GM21423 (cell line): Measurements from ENCODE around the gene PTTG2.
"Not testable (repeated sequence)": the region's sequence is repeated elsewhere in the genome, so short reads cannot be mapped to it uniquely, and the experiment has no call there.

Experiments
- ATAC-seq: cut with Tn5 transposase; IDR thresholded peaks from one replicate; pipeline ENCODE4 v1.9.1; 2021; ENCODE audit warnings: mild to moderate bottlenecking, moderate library complexity; ENCODE audit not compliant: unreplicated experiment

Gene PTTG2

GRCh38 chr4:37953620-37954293 lies 6.4 kb upstream of the PTTG2 start:
- no peak for ATAC-seq

GRCh38 chr4:37956941-37957340 lies 3.3 kb upstream of the PTTG2 start:
- no peak for ATAC-seq

DNA sequence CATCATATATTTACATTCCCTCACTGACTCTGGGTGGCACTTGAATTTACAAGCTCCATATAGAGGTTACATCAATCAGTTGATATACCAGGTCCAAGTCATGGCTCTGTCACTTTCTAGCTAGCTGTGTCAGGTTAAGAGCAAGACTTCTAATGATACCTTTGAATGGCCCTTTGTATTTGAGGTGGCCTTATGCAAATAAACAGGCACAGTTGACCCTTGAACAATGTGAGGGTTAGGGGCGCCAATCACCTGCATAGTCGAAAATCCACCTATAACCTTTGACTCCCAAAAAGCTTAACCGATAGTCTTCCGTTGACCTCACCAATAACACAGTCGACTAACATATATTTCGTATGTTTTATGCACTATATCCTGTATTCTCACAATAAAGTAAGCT lies 1.3 kb upstream of the PTTG2 start:
- no peak for ATAC-seq

DNA sequence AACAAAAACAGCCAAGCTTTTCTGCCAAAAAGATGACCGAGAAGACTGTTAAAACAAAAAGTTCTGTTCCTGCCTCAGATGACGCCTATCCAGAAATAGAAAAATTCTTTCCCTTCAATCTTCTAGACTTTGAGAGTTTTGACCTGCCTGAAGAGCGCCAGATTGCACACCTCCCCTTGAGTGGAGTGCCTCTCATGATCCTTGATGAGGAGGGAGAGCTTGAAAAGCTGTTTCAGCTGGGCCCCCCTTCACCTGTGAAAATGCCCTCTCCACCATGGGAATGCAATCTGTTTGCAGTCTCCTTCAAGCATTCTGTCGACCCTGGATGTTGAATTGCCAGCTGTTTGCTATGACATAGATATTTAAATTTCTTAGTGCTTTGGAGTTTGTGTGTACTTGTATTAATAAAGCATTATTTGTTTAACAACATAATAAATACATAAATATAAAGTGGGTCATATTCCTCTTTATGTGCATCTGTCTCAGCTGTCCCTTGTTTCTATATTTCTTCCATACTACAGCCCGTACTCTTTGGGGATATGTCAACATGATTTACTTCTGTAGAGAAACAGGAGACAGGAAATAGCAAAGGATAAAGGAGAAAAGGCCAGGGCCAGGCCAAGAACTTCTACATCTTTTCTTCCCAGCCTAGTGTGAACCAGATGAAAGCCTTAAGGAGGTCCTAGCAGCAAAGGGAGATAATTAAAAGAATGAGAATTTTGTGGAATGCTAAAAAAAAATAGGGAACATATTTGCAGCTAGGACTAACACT lies 667 bp downstream of the PTTG2 start:
- ATAC-seq = no peak

GRCh38 chr4:37964734-37965457 lies 4.7 kb downstream of the PTTG2 start:
- peak; percentile 77 for ATAC-seq

DNA sequence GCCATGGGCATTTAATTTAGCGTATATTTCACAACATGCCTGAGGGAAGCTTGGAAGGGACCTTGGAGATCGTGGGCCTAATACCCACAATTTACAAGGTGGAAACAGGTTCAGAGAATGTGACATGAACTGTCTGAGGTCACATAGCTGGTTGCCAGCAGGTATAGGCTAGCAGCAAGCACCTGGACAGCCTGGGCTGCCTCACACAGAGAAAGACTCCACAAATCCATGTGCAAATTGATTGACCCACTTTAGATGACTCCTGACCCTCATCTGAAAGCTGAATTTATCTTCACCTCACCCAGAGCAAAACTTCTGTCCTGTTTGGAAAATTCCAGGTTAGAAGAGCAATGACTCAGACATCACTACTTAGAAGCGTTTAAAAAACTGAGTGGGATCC lies 5.8 kb downstream of the PTTG2 start:
- no peak for ATAC-seq

- ATAC-seq = no peak
Measured at GRCh38 chr4:37967736-37968135, 7.5 kb downstream of the PTTG2 start.

DNA sequence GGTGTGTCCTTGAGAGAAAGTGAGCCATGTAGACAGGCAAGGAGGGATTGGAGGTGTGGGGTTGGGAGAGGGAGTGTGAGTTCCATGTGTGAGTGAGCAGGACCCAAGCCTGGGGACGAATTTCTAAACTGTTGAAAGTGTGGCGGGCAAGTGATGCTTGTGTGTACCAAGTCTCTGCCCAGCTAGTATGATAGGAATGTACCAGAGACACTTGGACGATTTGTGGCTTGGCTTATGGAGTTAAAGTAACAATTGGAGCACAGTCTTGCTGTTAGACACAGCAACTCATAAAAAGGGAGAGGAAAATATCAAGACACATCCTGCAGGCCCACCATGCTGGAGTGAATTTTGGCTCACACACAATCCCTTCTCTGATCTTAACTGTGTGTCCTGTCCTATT lies 8.5 kb downstream of the PTTG2 start:
- ATAC-seq = no peak

GRCh38 chr4:37970702-37971101 lies 10.5 kb downstream of the PTTG2 start:
- no peak for ATAC-seq

DNA sequence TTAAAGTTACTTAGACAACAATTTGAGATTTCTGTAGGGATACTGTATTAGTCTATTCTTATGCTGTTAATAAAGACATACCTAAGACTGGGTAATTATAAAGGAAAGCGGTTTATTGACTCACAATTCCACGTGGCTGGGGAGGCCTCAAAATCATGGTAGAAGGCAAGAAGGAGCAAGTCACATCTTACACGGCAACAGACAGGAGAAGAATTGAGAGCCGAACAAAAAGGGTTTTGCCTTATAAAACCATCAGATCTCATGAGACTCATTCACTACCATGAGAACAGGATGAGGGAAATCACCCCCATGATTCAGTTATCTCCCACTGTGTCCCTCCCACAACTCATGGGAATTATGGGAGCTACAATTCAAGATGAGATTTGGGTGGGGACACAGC lies 11.0 kb downstream of the PTTG2 start:
- ATAC-seq = no peak

GRCh38 chr4:37973441-37973840 lies 13.2 kb downstream of the PTTG2 start:
- no peak for ATAC-seq

DNA sequence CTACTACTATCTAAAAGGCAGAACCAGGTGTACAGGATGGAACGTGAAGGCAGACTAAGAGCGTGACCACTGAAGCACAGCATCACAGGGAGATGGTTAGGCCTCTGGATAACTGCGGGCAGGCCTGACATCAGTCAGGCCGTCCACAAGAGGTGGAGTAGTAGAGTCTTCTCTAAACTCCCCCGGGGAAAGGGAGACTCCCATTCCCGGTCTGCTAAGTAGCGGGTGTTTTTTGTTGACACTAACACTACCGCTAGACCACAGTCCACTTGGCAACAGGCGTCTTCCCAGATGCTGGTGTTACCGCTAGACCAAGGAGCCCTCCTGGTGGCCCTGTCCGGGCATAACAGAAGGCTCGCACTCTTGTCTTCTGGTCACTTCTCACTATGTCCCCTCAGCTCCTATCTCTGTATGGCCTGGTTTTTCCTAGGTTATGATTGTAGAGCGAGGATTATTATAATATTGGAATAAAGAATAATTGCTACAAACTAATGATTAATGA lies 15.2 kb downstream of the PTTG2 start:
- ATAC-seq = not testable (repeated sequence)

GRCh38 chr4:37976507-37976906 lies 16.3 kb downstream of the PTTG2 start:
- ATAC-seq = no peak

GRCh38 chr4:37976991-37977470 lies 16.8 kb downstream of the PTTG2 start:
- ATAC-seq = peak; percentile 80

- ATAC-seq = peak; percentile 65
Measured at GRCh38 chr4:37977471-37978247, 17.5 kb downstream of the PTTG2 start.

DNA sequence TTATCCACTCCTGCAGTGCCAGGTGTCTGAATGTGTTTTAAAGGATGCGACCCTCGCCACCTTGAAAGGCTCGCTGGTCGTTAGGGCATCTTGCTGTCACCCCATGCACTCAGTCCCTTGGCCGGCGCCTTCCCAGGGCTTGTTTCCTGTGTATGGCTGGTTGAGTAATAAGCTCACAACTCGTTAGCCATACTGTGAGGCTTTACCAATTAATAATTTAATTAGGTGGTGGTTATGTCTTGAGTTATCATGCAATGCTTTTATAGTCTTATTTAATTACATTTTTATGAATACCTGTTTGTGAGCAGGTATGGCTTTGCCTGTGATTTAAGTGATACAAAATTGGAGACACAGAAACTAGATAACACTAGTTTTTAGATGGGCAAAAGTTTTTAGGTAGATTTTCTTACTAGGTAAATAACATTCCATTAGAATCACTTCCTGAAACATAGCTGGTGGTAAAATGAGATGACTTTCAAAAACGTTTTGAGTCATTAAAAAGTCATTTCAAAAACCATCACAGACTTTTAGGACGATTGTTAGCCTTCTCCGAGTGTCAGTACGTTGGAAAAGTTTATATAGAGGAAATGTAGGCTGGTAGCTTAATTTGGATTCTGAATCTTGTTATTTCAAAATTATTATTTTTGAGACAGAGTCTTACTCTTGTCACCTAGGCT lies 18.2 kb downstream of the PTTG2 start:
- peak; percentile 29 for ATAC-seq

DNA sequence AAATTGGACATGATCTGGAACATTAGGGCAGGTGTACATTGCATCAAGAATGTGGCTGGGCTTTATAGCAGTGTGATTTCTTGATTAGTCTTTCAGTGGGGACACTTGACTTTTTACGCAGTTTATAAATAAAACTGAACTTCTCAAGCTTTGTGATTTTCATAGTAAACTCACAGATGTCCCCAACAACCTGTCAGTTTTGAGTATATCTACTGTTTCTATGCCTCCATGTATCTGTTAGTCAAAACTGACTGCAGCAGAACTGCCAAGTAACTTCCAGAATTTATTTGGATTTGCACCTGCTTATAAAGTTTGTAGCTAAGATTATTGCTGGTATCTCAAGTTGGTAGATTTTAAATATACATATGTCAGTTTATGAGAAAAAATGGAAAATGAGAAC lies 20.0 kb downstream of the PTTG2 start:
- ATAC-seq = no peak

DNA sequence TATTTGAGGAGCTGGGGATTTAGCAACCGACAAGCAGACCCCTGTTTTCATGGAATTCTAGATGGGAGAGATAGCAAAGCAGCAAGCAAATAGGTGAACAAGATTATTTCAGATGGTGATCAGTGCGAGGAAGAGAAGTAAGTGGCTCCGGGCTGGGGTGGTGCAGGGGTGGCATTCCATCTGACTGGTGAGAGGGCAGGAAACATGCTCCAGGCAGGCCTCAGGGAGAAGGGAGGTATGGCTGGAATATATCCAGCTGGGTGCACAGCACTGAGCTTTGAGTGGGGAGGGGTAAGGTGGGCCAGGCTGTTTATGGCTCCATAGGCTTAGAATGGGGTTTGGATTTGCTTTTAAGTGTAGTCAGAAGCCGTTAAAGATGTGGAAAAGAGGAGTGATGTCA lies 21.2 kb downstream of the PTTG2 start:
- no peak for ATAC-seq

GRCh38 chr4:37981844-37982720 lies 21.9 kb downstream of the PTTG2 start:
- no peak for ATAC-seq
